H1 (cell line): Measurements from ENCODE around the gene MRPL47. TPM values are rescaled to one million over a fixed set of nuclear protein-coding genes. Genes with fewer than 3 reads are reported as not detected.

ENCODE experiments used
- EZH2 ChIP-seq: fragments of 200-600 bp; sonication (generic); IDR thresholded peaks from 2 replicates; pipeline ENCODE4 v1.7.1; 2012; ENCODE audit warnings: low read depth, mild to moderate bottlenecking, moderate library complexity, low read length, inconsistent platforms; ENCODE audit not compliant: severe bottlenecking
- KDM4A ChIP-seq: IDR thresholded peaks from one replicate; pipeline ENCODE4 v1.7.1; 2012; ENCODE audit warnings: low read depth, mild to moderate bottlenecking, moderate library complexity, low read length, inconsistent platforms; ENCODE audit not compliant: severe bottlenecking
- PHF8 ChIP-seq: fragments of 200-600 bp; sonication (generic); conservative IDR thresholded peaks from 2 replicates; pipeline ENCODE4 v1.7.1; 2012; ENCODE audit warnings: low read depth, mild to moderate bottlenecking, inconsistent platforms, low read length, moderate library complexity
- POLR2A ChIP-seq, 2 experiments: IDR thresholded peaks; 1 replicate in 1 of 2; 2 replicates in 1 of 2; pipeline ENCODE4 v1.6.1; 2011; ENCODE audit warnings: low read depth in 2 of 2, low read length in 2 of 2, mild to moderate bottlenecking in 2 of 2; ENCODE audit errors: control extremely low read depth in 1 of 2
- SP2 ChIP-seq: IDR thresholded peaks from 2 replicates; pipeline ENCODE4 v1.6.1; 2012; ENCODE audit warnings: mild to moderate bottlenecking, low read length, inconsistent platforms
- TAF1 ChIP-seq: IDR thresholded peaks from 2 replicates; pipeline ENCODE4 v1.6.1; 2011; ENCODE audit warnings: mild to moderate bottlenecking, low read depth, low read length
- TCF12 ChIP-seq: IDR thresholded peaks from 2 replicates; pipeline ENCODE4 v1.6.1; 2011; ENCODE audit warnings: low read depth, mild to moderate bottlenecking, low read length
- TEAD4 ChIP-seq: IDR thresholded peaks from 2 replicates; pipeline ENCODE4 v1.6.1; 2012; ENCODE audit warnings: low read depth, low read length, inconsistent platforms, mixed read lengths
- polyA plus RNA-seq, 7 experiments: library from polyadenylated mRNA; depleted of rRNA in 3 of 7; stranded (reverse) in 5 of 7; unstranded in 2 of 7; fragments of >200 nt in 5 of 7; fragments of 200-250 nt in 2 of 7; gene quantifications; 1 replicate in 5 of 7; 2 replicates in 1 of 7; 4 replicates in 1 of 7; pipeline versions ENCODE4 v1.2.1 to v1.2.3, GENCODE V29; 2011 to 2013; ENCODE audit warnings: missing spikeins in 2 of 7, mixed read lengths in 2 of 7
- total RNA-seq: library from RNA; stranded (reverse); fragmentation: NEBNext Ultra II Directional; extraction: Animal tissue kit (Norgen Biotek cat#: 25700); gene quantifications from 2 replicates; pipeline ENCODE4 v1.2.1, GENCODE V29; 2021

MRPL47 gene
- total and polyA plus RNA-seq, 2 of the 8 experiments (the other 6 are each of a cell fraction or from before 2014, with no cell fraction given): 26.1 to 76.6 TPM

GRCh38 chr3:179544981-179545645, 59.3 kb downstream of the MRPL47 start (continued):
- TF ChIP-seq EZH2: no peak
- no peak for TF ChIP-seq KDM4A
- no peak for TF ChIP-seq PHF8
- no peak for TF ChIP-seq SP2
- TF ChIP-seq TCF12: no peak
- TF ChIP-seq TAF1: no peak
- no peak for TF ChIP-seq TEAD4
- no peak for TF ChIP-seq POLR2A (IDR thresholded peaks at IDR 0.05; ENCODE audit: control extremely low read depth in 1 of 2, low read depth in 2 of 2, low read length in 2 of 2)
